SJCRH30 (cell line): ENCODE measurements around the gene ANP32B. TPM values are rescaled to one million over a fixed set of nuclear protein-coding genes. Genes with fewer than 3 reads are reported as not detected.
"Not testable (repeated sequence)": the region's sequence is repeated elsewhere in the genome, so short reads cannot be mapped to it uniquely, and the experiment has no call there.

Experiments used
- DNase-seq, 2 experiments: peaks; one replicate each; pipeline ENCODE4 v3.0.0-alpha.2; 2015 to 2020
- H3K27ac ChIP-seq: fragments of 250-450 bp; sonication (Bioruptor Pico); 2 replicates; pipeline ENCODE4 v1.5.1; 2020; ENCODE audit warnings: mild to moderate bottlenecking, moderate library complexity
- H3K27me3 ChIP-seq: fragments of 250-450 bp; sonication (Bioruptor Pico); 2 replicates; pipeline ENCODE4 v1.5.1; 2020; ENCODE audit warnings: mild to moderate bottlenecking, moderate library complexity
- H3K36me3 ChIP-seq: fragments of 250-450 bp; sonication (Bioruptor Pico); 2 replicates; pipeline ENCODE4 v1.5.1; 2020; ENCODE audit warnings: mild to moderate bottlenecking, moderate library complexity
- H3K4me1 ChIP-seq: fragments of 250-450 bp; sonication (Bioruptor Pico); 2 replicates; pipeline ENCODE4 v1.5.1; 2020; ENCODE audit warnings: mild to moderate bottlenecking, moderate library complexity
- H3K4me3 ChIP-seq: fragments of 250-450 bp; sonication (Bioruptor Pico); 2 replicates; pipeline ENCODE4 v1.5.1; 2020; ENCODE audit warnings: mild to moderate bottlenecking, moderate library complexity
- H3K9me3 ChIP-seq: fragments of 250-450 bp; sonication (Bioruptor Pico); replicated peaks from 2 replicates; pipeline ENCODE4 v1.5.1; 2020; ENCODE audit warnings: mild to moderate bottlenecking, moderate library complexity
- total RNA-seq: library from RNA; depleted of rRNA; stranded (reverse); fragments of >200 nt; shearing (Covaris generic); gene quantifications from 2 replicates; pipeline ENCODE4 v1.2.3, GENCODE V29; 2014

Gene ANP32B
- total RNA-seq, 1 experiment from 2014 or later = 45.7 TPM

GRCh38 chr9:98018347-98018746 is 35.2 kb downstream of the ANP32B start:
- no peak for DNase-seq
- no peaks in the 10 kb centered on the region; the same call in 1 of the 2 replicates for H3K9me3 ChIP-seq
- H3K36me3 ChIP-seq = peaks cover 53% of the 10 kb centered on the region
- H3K27me3 ChIP-seq = no peaks in the 10 kb centered on the region
- H3K4me1 ChIP-seq = no peaks in the 10 kb centered on the region
- no peak overlapping the region for H3K4me3 ChIP-seq
- no peak overlapping the region for H3K27ac ChIP-seq

GRCh38 chr9:98019098-98019497 is 36.0 kb downstream of the ANP32B start:
- Histone ChIP-seq H3K4me3 (no peak overlapping the region), H3K36me3 (peaks cover 47% of the 10 kb centered on the region), H3K4me1 (no peaks in the 10 kb centered on the region), H3K27me3 (no peaks in the 10 kb centered on the region), H3K27ac (no peak overlapping the region), H3K9me3 (no peaks in the 10 kb centered on the region; the same call in 1 of the 2 replicates)
- DNase-seq = no peak

- DNase-seq, H3K9me3 ChIP-seq, H3K27me3 ChIP-seq, H3K4me1 ChIP-seq, H3K27ac ChIP-seq, H3K4me3 ChIP-seq: not testable (repeated sequence)
- peaks cover 41% of the 10 kb centered on the region for H3K36me3 ChIP-seq
Measured at GRCh38 chr9:98019869-98020268, 36.7 kb downstream of the ANP32B start.

- Histone ChIP-seq H3K4me1 (no peaks in the 10 kb centered on the region), H3K4me3 (no peak overlapping the region), H3K36me3 (peaks cover 35% of the 10 kb centered on the region), H3K9me3 (no peaks in the 10 kb centered on the region; the same call in 1 of the 2 replicates), H3K27me3 (no peaks in the 10 kb centered on the region), H3K27ac (no peak overlapping the region)
- DNase-seq = no peak
Measured at GRCh38 chr9:98020476-98021145, 37.5 kb downstream of the ANP32B start.

- DNase-seq = no peak
- no peak overlapping the region for H3K4me3 ChIP-seq
- H3K36me3 ChIP-seq = peaks cover 27% of the 10 kb centered on the region
- H3K4me1 ChIP-seq = no peaks in the 10 kb centered on the region
- no peak overlapping the region for H3K27ac ChIP-seq
- no peaks in the 10 kb centered on the region; the same call in 1 of the 2 replicates for H3K9me3 ChIP-seq
- no peaks in the 10 kb centered on the region for H3K27me3 ChIP-seq
Measured at GRCh38 chr9:98021306-98022040, 38.3 kb downstream of the ANP32B start.

GRCh38 chr9:98022447-98022846 is 39.3 kb downstream of the ANP32B start:
- H3K27me3 ChIP-seq = no peaks in the 10 kb centered on the region
- H3K4me1 ChIP-seq = no peaks in the 10 kb centered on the region
- H3K9me3 ChIP-seq = no peaks in the 10 kb centered on the region
- no peak for DNase-seq
- H3K4me3 ChIP-seq = no peak overlapping the region
- no peak overlapping the region for H3K27ac ChIP-seq
- H3K36me3 ChIP-seq = peaks cover 17% of the 10 kb centered on the region

- no peak overlapping the region for H3K4me3 ChIP-seq
- no peaks in the 10 kb centered on the region for H3K9me3 ChIP-seq
- no peaks in the 10 kb centered on the region; the same call in 1 of the 2 replicates for H3K36me3 ChIP-seq
- no peak overlapping the region for H3K27ac ChIP-seq
- DNase-seq = no peak
- H3K4me1 ChIP-seq = no peaks in the 10 kb centered on the region
- no peaks in the 10 kb centered on the region for H3K27me3 ChIP-seq
Measured at GRCh38 chr9:98024702-98025101, 41.6 kb downstream of the ANP32B start.

- Histone ChIP-seq H3K4me1 (peaks cover 16% of the 10 kb centered on the region), H3K36me3 (no peaks in the 10 kb centered on the region), H3K27ac (no peak overlapping the region), H3K27me3 (no peaks in the 10 kb centered on the region), H3K9me3 (no peaks in the 10 kb centered on the region), H3K4me3 (no peak overlapping the region)
- no peak for DNase-seq
Measured at GRCh38 chr9:98031169-98031568, 48.0 kb downstream of the ANP32B start.

GRCh38 chr9:98031935-98032334 is 48.8 kb downstream of the ANP32B start:
- Histone ChIP-seq H3K4me1 (peaks cover 19% of the 10 kb centered on the region), H3K27ac (no peak overlapping the region), H3K36me3 (no peaks in the 10 kb centered on the region), H3K9me3 (no peaks in the 10 kb centered on the region), H3K27me3 (0 out of 2 replicates have a peak, but pooled peaks cover 3% of the 10 kb centered on the region), H3K4me3 (no peak overlapping the region)
- no peak for DNase-seq

GRCh38 chr9:98034593-98035546 is 51.7 kb downstream of the ANP32B start:
- peaks cover 29% of the 10 kb centered on the region for H3K27me3 ChIP-seq
- H3K27ac ChIP-seq = peak overlapping the region; percentile 36
- H3K4me3 ChIP-seq = no peak overlapping the region
- H3K9me3 ChIP-seq = no peaks in the 10 kb centered on the region
- no peaks in the 10 kb centered on the region for H3K36me3 ChIP-seq
- peaks cover 19% of the 10 kb centered on the region for H3K4me1 ChIP-seq
- peak; percentile 83 to 91 for DNase-seq

GRCh38 chr9:98037357-98037756 is 54.2 kb downstream of the ANP32B start:
- peaks cover 39% of the 10 kb centered on the region for H3K27me3 ChIP-seq
- DNase-seq = no peak

GRCh38 chr9:98038958-98039357 is 55.8 kb downstream of the ANP32B start:
- no peak for DNase-seq

More at GRCh38 chr9:98037357-98037756, 54.2 kb downstream of the ANP32B start:
- H3K27ac ChIP-seq = no peak overlapping the region
- peaks cover 19% of the 10 kb centered on the region for H3K4me1 ChIP-seq
- no peaks in the 10 kb centered on the region for H3K9me3 ChIP-seq
- no peak overlapping the region for H3K4me3 ChIP-seq
- no peaks in the 10 kb centered on the region for H3K36me3 ChIP-seq

GRCh38 chr9:98039607-98040017 is 56.5 kb downstream of the ANP32B start:
- DNase-seq = no peak

More at GRCh38 chr9:98038958-98039357, 55.8 kb downstream of the ANP32B start:
- H3K4me1 ChIP-seq = peaks cover 19% of the 10 kb centered on the region
- no peaks in the 10 kb centered on the region for H3K36me3 ChIP-seq
- no peaks in the 10 kb centered on the region for H3K9me3 ChIP-seq
- H3K27me3 ChIP-seq = peaks cover 39% of the 10 kb centered on the region
- H3K27ac ChIP-seq = no peak overlapping the region
- no peak overlapping the region for H3K4me3 ChIP-seq

GRCh38 chr9:98040212-98040611 is 57.1 kb downstream of the ANP32B start:
- H3K4me1 ChIP-seq = peaks cover 11% of the 10 kb centered on the region
- H3K27me3 ChIP-seq = peaks cover 39% of the 10 kb centered on the region
- no peak for DNase-seq
- no peak overlapping the region for H3K27ac ChIP-seq
- H3K9me3 ChIP-seq = no peaks in the 10 kb centered on the region
- no peaks in the 10 kb centered on the region for H3K36me3 ChIP-seq
- H3K4me3 ChIP-seq = no peak overlapping the region

More at GRCh38 chr9:98039607-98040017, 56.5 kb downstream of the ANP32B start:
- Histone ChIP-seq H3K9me3 (no peaks in the 10 kb centered on the region), H3K4me3 (no peak overlapping the region), H3K27ac (no peak overlapping the region), H3K4me1 (peaks cover 17% of the 10 kb centered on the region), H3K27me3 (peaks cover 39% of the 10 kb centered on the region), H3K36me3 (no peaks in the 10 kb centered on the region)
